GM12891 (cell line): Measurements from ENCODE around the gene DDX50.

Experiments used
- DNase-seq: peaks from one replicate; pipeline ENCODE4 v3.0.0; 2011; ENCODE audit warnings: low spot score; ENCODE audit not compliant: insufficient read length
- FAIRE-seq: peaks from 2 replicates; lab custom pipeline; 2011; peaks lifted over from hg19 to GRCh38; lab: Jason Lieb, UNC
- PAX5 ChIP-seq: IDR thresholded peaks from 2 replicates; pipeline ENCODE4 v1.6.1; 2011; ENCODE audit warnings: low read length, moderate library complexity, mild to moderate bottlenecking; ENCODE audit not compliant: insufficient read depth, severe bottlenecking
- POLR2A ChIP-seq: IDR thresholded peaks from 2 replicates; pipeline ENCODE4 v1.6.1; 2011; ENCODE audit warnings: low read depth, low read length, control low read depth
- POLR2AphosphoS5 ChIP-seq: IDR thresholded peaks from 2 replicates; pipeline ENCODE4 v1.6.1; 2011; ENCODE audit warnings: low read depth, low read length, control low read depth
- POU2F2 ChIP-seq: IDR thresholded peaks from 2 replicates; pipeline ENCODE4 v1.6.1; 2011; ENCODE audit warnings: low read depth, mild to moderate bottlenecking, control low read depth, low read length, moderate library complexity
- SPI1 ChIP-seq: IDR thresholded peaks from 2 replicates; pipeline ENCODE4 v1.6.1; 2011; ENCODE audit warnings: low read depth, low read length, control low read depth
- TAF1 ChIP-seq: IDR thresholded peaks from 2 replicates; pipeline ENCODE4 v1.6.1; 2011; ENCODE audit warnings: low read depth, low read length, control low read depth

DDX50 gene

DNA sequence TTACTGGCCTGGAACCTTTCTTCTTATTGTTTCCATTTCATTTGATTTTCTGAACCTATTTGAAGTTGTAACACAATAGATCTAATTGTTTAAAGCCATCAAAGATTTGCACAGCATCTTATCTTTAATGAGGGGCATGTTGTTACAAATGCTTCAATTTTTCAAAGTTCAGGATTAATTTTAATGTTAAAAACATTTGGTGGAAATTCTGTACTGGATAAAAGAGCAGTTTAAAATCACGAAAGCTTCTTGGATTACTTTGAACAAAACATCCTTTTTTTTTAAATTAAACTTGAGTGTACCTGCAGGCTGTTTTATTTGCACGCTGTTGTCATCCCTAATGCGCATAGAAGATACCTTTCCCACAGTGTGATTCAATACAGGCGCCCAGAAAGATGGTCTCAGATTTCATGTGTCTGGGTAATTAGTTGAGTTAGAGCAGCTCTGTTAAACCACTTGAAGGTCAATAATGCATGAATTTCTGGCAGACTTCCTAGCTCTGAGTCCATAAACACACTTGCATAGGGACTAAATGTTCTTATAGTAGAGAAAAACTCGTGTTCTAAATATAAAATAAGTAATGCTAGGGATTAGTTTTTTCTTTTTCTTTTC, 29.3 kb upstream of the DDX50 start:
- no peak for FAIRE-seq
- TF ChIP-seq POU2F2 (no peak), POLR2AphosphoS5 (no peak), TAF1 (no peak), POLR2A (no peak), PAX5 (no peak), SPI1 (no peak)
- DNase-seq: no peak

DNA sequence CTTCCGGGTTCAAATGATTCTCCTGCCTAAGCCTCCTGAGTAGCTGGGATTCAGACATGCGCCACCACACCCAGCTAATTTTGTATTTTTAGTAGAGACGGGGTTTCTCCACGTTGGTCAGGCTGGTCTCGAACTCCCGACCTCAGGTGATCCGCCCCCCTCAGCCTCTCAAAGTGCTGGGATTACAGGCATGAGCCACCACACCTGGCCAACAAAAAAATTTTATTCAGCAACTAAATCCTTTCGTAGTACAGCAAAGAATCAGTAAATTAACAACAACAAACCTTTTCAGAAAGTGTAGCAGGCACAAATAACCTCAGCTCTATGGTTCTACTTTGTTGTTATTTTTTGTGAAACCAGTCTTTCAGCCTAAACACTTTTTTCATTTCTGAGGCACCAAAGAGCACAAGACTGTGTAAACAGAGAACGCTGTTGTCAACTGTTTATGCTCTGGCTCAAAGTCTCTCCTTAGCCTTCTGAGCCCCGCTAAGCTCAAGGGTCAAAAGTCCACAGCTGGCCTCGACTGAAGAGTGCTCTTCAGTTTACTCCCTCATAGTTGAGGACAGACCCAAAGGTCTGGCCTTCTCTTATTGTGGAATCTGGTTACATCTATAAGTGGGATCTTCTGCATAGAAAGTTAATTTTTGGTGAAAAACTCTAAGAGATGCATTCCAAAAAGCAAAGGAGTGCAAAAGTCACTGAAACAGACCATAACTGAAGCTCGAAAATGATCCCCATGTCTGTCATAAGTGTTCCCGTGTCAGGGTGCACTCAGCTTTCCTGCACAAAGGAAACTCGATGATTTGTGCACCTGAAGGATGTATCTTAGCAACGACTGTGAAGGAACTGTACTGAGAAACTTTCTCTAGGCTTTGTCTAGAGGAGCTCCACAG, 24.6 kb upstream of the DDX50 start:
- no peak for FAIRE-seq
- no peak for TF ChIP-seq PAX5
- TF ChIP-seq POLR2AphosphoS5: no peak
- no peak for TF ChIP-seq TAF1
- no peak for TF ChIP-seq SPI1
- TF ChIP-seq POU2F2: no peak
- TF ChIP-seq POLR2A: no peak

DNA sequence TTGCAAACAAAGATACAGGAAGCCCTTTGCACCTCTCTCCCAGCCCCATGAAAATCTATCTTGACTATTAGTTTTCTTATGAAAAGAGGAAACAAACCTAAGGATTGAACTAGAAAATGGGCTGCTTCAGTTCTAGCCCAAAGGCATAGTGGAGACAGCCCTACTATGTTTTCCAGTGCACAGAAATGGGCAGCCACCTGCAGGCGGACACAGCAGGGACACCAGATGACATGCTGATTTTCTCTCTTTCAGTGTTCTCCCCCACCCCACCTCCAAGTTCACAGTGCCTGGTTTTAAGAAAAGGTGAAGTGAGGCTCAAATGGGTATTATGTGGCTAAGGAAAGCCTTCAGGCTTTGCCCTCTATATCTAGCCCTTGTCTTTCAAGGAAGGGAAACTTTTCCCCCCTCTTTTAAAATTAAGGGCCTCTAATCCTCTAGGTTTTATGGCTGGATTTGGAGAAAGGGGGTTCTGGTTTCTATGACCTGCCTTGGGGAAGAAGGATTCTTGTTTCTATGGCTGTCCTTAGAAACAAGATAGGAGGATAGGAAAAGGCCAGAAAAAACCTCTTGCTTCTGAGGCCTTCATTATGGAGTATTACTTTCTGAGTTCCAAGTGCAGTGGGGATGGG, 23.5 kb upstream of the DDX50 start:
- DNase-seq (no peak), FAIRE-seq (no peak)
- no peak for TF ChIP-seq POLR2A
- TF ChIP-seq SPI1: no peak
- no peak for TF ChIP-seq POU2F2
- no peak for TF ChIP-seq PAX5
- TF ChIP-seq TAF1: no peak
- no peak for TF ChIP-seq POLR2AphosphoS5

More for the DNA sequence above, 24.6 kb upstream of the DDX50 start:
- no peak for DNase-seq

DNA sequence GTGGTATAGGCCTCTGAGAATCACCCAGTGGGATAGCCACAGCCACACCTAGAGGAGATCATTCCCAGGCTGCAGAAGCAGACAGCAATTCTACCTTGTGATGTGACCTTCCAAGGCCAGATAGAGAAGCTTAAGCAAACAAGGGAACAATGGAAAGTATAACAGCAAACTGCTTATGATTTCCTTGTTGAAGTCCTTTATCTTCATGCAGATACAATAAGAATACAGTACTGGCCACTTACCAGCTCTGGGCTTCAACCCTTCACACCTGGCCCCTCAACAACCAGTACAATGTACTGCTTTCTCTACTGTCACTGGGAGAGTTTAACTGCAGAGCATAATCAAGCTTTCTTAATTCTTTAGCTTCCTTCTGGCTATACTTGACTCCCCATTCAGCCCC, 22.6 kb upstream of the DDX50 start:
- TF ChIP-seq TAF1: no peak
- no peak for TF ChIP-seq POLR2A
- no peak for TF ChIP-seq SPI1
- TF ChIP-seq PAX5: no peak
- no peak for TF ChIP-seq POU2F2
- no peak for TF ChIP-seq POLR2AphosphoS5
- DNase-seq (no peak), FAIRE-seq (no peak)

DNA sequence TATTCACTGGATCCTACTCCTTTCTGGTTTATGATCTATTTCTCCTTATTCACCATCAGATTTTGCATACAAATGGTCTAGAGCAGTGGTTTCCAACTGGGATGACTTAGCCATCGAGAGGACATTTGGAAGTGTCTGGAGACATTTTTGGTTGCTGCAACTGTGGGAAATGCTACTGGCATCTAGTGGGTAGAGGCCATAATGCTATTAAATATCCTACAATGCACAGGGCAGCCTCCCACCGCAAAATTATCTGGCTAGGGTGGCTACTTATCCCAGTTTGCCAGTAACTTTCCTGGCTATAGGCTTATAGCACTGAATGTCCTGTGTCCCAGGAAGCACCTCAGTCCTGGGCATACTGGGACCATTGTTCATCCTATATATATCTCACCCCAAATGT, 21.5 kb upstream of the DDX50 start:
- FAIRE-seq (no peak), DNase-seq (no peak)
- TF ChIP-seq POLR2AphosphoS5 (no peak), TAF1 (no peak), POLR2A (no peak), PAX5 (no peak), SPI1 (no peak), POU2F2 (no peak)

DNA sequence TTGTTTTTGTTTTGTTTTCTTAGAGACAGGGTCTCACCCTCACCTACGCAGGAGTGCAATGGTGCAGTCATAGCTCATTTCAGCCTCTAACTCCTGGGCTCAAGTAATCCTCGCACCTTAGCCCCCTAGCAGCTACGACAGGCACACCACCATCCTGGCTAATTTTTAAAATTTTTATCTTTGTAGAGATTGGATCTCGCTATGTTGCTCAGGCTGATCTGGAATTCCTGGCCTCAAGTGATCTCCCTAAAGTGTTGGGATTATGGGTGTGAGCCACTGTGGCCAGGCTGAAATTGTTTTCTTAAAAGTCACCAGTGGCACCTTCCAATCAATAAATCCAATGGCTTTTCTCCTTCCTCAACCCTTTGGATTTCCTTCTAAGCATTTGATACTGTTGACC, 20.9 kb upstream of the DDX50 start:
- TF ChIP-seq POLR2AphosphoS5: no peak
- TF ChIP-seq TAF1: no peak
- TF ChIP-seq SPI1: no peak
- FAIRE-seq: no peak

DNA sequence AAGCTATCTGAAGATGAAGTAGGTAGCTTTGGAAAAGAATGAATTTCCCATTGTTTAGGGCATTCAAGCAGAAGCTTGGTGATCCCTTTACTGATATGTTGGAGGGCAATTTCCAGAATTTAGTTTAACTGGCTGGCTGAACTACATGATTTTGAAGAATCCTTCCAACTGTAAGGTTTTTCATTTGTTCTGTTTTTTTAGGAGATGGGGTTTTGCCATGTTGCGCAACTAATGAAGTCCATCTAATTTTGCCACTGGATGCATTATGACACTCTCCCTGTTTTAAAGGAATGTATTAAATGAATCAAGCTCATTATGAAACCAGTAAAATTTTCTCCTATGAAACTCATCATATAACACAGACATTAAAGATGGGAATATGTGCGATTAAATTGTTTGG, 6.1 kb upstream of the DDX50 start:
- DNase-seq (no peak), FAIRE-seq (no peak)
- no peak for TF ChIP-seq POLR2AphosphoS5
- no peak for TF ChIP-seq TAF1
- no peak for TF ChIP-seq PAX5
- no peak for TF ChIP-seq POU2F2
- TF ChIP-seq POLR2A: no peak
- no peak for TF ChIP-seq SPI1

More for the DNA sequence above, 20.9 kb upstream of the DDX50 start:
- no peak for DNase-seq

DNA sequence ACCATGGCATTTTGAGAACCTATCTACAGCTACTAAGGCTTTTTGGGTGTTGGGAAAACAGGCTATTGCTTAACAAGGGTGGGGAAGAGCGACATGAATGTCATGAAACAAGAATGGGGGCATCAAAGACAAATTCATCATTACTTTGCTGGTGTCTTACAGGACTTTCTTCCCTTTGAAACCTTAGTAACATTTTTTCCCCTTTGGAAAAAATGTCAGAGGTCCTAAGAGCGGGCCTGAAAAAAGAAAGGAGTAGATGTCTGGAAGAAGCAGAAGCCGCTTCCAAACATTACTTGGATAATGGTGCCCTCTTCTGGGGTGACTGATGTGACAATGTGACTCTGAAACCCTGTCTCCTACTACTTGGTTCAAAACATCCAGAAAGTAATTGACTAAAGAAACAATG, 3.8 kb upstream of the DDX50 start:
- TF ChIP-seq POU2F2: no peak
- TF ChIP-seq POLR2A: no peak
- TF ChIP-seq POLR2AphosphoS5: no peak

DNA sequence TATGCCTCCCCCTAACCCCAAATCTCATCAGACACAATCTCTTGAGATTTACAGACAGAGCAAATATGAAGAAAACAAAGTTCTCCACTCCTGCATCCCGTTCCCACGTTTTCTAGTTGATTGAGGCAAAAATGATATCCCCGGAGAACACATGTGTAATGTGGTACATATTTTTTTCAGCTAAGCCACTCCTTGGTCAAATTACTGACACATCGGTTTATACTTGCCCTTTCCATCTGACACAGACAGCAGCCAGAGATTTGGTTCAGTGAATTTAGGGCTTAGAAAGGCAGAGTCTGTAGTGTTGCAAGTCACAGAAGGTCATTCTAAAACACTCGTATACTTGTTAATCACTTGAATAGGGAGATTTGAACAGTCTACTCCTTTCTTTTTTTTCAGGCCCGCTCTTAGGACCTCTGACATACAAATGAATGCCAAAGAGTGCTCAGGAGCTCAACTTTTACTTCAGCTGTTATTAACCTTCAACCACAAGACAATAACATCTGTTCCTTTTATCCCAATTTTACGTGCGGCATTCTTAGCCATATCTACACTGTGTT, 1.8 kb upstream of the DDX50 start:
- TF ChIP-seq PAX5: no peak
- no peak for TF ChIP-seq POLR2A
- no peak for TF ChIP-seq POLR2AphosphoS5
- TF ChIP-seq SPI1: no peak
- no peak for TF ChIP-seq POU2F2
- TF ChIP-seq TAF1: no peak
- DNase-seq (no peak), FAIRE-seq (no peak)

More for the DNA sequence above, 3.8 kb upstream of the DDX50 start:
- FAIRE-seq (no peak), DNase-seq (no peak)
